NCI-H2107 (cell line): ENCODE data around the gene DIAPH3.

ENCODE experiments used
- DNase-seq: peaks from one replicate; lab custom pipeline; 2025; lab: John Stamatoyannopoulos, UW

The DIAPH3 gene

DNA sequence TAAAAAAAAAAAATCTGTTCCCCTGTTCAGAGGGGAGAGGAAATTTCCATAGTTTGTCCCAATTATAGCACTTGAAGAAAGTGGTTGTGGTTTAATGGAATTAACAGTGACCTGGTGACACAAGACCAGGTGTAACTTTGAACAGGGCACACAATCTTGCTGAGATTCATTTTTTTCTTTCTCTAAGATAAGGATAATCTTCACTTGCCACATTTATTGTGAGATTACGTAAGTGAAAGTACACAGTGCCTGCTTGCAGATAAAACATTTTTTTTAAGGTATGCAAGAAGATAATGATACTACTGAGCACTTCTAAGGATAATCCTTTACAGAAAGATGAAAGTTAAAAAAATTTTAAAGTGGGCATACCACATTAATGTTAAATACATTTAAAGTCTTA lies 448.1 kb downstream of the DIAPH3 start:
- no peak for DNase-seq

DNA sequence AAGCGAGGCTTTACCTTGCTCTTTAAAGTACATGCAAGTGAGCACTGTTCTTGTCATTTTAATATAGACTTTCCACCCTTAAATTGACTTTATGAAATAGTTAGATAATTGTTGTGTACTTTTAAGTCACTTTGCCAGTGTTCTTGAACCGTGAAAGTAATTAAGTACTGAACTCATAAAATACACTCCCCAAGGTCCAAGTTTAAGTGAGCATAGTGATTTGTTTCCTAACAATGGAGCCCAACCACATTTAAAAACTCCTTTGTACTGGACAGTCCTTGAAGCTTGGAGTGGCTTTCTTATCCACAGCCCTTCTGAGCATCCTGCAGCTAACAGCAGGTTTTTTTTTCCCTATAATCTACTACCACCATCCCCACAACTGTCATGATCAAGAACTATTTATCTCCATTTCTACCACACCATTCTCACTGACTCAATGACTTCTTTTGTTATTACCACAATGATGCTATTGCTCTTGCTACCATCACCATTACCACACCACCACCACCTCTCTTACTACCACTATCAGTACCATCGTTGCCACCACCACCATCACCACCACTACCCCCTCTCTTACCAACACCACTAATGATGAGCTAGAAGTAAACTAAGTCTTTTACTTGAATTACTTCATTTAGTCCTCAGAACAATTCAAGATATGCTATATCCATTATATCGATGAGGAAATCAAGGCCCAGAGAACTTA lies 452.6 kb downstream of the DIAPH3 start:
- no peak for DNase-seq

DNA sequence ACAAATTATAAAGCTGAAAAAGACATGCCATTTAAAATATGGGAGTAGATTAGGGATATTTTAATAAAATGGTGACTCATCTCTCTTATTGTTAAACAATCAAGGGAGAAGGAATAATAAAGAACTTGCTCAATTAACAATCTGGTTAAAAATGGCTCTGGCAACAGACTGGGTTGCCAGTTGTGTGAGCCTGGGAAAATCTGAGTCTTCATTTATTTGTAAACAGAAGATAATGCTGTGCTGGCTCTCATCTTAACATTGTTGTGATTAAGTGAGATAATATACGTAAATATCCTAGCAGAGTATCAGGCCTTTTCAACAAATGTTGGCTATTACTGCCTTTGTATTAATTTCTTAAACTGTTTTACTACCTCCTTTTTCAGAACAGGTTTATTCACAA lies 453.3 kb downstream of the DIAPH3 start:
- no peak for DNase-seq

DNA sequence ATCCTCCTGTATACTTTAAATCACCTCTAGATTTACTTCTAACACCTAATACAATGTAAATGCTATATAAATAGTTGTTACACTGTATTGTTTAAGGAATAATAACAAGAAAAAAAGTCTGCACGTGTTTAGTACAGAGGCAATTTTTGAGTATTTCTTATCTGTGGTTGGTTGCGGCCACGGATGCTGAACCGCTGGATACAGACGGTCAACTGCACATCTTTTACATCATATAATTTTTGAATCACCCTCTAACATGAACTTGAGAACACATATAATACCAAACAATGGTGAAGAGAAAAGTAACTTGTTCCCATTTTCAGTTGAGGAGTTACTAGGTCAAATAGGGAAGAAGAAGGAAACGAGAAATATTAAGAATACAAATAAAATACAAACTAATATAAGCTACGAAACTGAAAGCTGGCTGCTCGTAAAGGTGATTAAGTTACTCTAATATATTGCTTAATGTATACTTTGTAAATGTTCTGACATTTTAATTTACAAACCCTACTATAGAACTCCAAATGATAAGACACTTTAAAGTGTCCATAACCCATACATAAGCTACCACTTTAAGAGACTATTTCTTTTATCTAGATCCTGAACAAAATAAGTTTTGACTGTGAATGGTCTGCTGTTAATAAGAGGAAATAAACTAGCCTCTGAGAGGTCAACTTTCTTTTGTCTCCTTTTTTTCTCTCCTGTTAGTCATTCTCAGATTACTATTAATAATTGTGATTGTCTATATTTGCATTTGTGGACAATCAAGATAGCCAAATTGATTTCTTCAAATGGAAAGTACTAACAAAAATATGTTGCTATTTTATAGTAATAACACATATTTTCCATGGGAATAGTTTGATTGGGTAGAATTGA lies 457.4 kb downstream of the DIAPH3 start:
- no peak for DNase-seq

DNA sequence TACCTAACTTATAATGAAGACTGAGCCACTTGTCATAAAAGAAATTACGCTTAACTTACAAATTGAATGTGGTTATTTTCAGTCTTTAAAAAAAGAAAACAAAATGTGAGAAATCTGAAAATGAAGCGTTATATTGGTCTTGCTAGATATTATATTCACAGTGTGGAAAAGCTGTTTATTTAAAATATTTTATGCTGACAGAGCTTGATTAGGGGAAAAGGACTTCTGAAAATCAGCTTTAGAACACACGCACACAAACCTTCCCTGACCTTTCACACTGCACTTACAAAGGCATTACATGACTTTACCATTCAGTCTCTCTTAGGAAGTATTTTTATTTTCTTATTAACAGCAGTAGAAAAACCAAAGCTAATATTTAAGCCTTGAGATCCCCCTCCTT lies 461.5 kb downstream of the DIAPH3 start:
- no peak for DNase-seq

DNA sequence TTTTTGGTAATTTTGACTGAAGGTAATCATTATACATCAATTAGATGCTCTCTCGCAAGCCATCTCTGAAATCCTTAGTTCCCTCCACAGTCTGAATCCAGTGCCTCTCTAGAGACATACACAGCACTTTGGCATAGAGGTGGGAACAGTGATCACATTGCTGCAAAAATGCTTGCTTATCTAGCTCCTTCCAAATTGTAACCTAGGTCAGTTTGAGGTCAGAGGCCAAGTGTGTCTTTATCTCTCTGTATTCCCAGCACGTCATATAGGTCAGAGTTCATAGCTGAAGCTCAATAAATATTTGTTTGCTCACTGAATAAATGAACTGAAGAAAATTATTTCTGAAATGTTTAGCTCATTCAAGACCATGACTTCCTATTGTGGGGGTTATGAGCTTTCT lies 462.5 kb downstream of the DIAPH3 start:
- no peak for DNase-seq

DNA sequence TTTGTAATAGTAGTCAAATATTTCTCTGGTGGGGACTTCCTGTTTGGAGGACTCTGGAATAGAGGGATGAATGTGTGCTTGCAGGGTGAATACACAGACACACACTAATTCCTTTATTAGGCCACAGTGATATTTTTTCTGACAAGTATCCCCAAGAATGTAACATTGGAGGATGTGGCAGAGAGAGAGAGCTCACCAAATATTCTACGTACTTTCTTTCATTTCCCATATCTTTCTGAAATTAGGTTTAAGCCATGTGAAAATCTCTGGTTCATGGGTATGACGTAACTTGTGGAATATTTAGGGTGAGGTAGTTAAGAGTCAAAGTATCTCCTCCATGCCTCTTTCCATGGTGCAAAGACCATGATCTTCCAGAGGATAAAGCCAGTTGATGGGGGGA lies 463.4 kb downstream of the DIAPH3 start:
- no peak for DNase-seq

DNA sequence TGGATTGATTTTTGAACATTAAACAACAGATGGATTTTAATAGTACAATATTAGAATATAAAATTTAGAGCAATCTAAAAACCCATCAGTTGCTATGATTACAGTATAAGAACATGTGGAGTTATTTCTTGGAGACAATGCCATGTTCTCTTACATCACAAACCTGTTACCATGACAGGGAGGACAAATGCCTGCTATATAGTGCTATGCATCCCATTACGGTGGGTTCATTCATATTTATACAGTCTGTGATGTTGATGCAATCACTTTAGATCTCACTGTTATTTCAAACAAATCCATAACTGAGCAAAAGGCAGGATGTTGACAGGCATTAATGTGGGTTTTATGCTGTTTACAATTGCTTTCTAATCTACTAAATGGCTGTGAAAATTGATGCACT lies 467.5 kb downstream of the DIAPH3 start:
- no peak for DNase-seq

DNA sequence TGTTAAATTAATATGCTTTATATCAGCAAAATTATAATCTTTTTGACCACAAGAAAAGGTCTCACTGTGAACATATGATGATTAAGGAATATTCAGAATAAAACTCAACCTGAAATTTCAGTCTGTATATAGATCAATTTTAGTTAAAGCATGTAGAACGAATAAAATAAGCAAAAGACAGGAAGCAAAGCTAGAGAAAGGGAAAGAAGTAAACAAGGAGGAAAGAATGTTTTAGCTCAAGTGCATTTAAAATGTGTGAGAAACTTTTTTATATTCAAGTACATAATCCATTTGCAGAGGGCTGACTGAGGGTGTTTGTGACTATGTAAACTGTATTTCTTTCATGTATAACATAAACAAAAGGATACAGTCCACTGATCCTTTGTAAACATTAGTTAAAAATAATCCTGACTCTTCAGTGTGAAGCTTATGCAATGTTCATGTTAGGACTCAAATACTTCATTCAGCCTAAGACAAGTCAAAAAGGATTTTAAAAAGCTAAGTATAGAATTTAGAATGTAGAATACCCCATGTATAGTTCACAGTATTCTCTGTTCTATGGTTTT lies 472.1 kb downstream of the DIAPH3 start:
- no peak for DNase-seq

DNA sequence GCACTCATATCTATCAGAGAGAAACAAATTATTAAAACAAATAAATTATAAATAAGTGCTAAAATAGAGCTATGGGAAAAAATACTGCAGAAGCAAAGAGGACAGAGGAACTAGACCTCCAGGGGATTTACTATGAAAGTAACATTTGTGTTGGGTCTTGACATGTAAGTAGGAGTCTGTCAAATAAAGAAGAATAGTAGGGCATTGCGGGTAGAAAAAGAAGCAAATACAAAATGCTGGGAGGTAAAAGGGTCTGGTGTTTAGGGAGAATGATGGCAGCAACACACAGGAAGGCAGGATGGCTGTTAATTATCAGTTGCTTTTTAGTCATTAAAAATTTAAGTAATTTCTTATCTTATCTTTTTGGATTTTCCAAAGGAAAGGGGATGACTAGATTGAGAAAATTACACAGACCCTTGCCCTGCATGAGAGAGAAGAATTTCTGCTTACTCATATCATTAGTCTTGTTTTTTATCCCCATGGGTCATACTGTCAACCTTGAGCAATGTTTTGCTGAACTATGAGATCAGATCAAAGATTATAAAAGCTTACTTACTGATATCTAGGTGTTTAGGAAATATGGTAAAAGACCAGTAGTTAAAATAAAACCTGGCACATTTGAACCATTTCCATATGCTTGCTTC lies 472.7 kb downstream of the DIAPH3 start:
- DNase-seq, result no peak

DNA sequence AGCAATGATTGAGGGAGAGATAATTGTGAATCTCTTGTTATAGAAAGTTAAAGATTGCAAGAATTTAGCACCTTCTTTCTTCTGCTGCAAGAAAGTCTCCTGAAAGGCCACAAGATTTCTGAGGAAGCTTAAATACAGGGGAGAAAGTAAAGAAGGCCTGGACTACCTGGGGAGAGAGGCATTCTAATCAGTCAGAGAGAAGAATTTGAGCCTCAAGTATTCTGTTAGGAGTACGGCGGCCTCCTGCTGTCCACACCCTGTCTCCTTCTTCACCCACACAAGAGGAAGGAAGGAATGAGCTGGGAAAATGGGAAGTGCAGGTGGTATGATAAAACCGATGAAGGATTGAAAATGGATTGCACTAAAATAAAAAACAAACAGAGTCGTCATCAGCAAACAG lies 474.7 kb downstream of the DIAPH3 start:
- no peak for DNase-seq

DNA sequence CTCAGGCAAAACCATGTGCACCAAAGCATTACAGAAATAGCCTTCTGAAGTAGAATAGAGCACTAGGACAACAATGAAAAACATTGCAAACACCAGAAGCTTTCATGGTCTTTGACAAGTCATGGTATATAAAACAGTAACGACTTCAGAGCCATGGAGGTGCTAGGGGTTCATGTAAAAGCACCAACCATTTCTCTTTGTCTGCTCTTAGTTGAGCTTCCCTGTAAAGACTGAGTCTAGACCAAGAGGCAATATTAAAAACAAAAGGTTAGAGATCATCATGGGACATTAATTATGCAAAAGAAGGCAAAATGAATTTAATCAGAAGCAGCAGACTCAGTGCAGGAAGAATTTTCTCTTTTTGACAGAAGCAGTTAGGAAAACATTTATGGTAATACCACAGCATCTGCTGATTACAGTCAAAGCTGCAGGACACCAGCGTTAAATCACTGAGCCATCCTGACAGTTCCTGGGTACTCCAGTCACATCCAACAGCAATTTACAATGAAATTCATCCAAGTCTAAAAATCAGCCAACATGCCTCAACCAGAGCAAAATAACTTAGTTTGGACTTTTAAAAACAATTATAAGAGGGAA lies 476.8 kb downstream of the DIAPH3 start:
- no peak for DNase-seq

DNA sequence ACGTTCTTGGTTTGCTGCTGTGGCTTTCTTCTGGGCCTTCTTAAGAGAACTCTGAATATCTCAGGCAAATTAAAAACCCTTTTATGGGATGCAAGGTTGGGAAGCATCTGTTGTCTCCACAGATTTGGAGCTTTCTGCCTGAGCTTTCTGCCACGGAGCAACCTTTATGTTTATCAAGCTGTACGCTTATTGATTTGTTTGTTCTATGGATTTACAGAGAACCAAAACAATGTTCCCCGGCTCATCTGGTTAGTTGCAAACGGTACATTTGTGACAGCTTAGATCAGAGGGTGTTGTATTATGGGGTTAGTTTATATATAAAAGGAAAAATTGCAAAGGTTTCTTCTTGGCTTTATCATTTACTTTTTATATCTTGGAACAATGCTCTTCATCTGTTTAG lies 479.6 kb downstream of the DIAPH3 start:
- DNase-seq, result no peak

DNA sequence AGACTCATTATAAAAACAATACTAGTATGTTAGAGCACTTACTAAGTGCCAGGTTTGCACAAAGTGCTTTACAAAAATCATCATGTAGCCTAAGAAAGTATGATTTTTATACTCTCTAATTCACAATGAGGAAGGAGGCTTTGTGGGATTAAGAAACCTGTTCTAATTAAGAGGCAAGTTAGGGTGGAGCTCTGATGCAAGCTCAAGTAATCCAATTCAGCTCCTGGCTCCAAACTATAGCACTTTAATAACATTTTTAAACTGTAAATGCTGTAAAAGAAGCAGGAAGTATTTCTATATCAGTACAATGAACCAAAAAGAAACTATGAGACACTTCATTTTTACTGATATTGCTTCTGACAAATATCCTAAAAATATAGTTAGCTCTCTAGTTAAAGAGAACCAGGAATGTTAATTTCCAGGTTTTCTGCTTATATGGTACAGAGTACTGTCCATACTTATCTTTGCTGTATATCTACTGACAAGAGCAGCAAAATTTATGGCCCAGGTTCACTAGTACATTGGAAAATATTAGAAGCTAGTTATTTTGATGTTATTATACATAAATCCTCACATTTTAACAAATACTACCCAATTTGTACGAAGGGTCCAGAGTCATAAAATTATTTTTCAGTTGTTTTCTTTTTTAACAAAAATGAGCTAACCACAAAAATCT lies 482.0 kb downstream of the DIAPH3 start:
- no peak for DNase-seq

DNA sequence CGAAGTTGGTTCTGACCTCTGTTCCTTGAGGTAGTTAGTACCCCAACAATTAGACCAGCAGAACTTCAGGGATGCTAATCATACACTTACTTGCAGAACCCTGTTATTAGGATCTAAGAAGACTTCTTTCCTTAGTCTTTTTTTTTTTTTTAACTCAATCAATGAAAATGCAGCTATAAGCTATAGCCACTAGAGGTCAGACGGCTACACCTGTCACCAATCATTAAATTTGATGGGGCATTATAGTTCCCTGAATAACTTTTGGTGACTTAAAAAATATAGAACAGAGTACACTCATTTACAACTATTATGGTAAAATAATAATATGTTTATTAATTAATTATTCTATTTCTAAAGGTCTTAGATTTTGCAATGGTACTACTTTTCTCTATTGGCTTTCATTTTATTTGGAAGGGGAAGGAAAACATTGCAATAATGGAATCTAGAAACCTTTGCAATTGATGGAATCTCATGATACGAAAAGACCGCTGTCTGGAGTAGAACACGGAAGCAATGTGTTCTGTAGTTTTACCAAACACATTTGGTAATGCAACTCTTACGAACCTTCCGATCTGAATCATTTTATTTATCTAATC lies 483.2 kb downstream of the DIAPH3 start:
- no peak for DNase-seq

DNA sequence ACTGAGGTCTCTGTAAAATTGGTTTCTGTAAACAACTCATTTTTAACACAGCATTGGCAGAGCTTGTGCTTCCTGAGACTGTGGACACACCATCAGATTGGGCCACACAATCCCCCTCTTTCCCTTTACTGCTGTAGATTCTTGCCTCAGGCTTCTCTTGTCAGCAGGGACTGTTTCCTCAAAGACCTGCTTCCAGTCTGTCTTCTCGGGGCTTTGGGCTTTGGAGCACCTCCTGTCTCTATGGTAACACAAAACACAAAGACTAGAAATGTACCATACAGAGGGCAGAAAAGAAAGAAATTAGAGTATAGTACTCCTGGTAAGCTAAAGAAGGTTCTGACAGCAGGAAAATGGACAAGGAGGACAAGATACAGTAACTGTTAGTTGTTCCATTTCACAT lies 484.5 kb downstream of the DIAPH3 start:
- no peak for DNase-seq

DNA sequence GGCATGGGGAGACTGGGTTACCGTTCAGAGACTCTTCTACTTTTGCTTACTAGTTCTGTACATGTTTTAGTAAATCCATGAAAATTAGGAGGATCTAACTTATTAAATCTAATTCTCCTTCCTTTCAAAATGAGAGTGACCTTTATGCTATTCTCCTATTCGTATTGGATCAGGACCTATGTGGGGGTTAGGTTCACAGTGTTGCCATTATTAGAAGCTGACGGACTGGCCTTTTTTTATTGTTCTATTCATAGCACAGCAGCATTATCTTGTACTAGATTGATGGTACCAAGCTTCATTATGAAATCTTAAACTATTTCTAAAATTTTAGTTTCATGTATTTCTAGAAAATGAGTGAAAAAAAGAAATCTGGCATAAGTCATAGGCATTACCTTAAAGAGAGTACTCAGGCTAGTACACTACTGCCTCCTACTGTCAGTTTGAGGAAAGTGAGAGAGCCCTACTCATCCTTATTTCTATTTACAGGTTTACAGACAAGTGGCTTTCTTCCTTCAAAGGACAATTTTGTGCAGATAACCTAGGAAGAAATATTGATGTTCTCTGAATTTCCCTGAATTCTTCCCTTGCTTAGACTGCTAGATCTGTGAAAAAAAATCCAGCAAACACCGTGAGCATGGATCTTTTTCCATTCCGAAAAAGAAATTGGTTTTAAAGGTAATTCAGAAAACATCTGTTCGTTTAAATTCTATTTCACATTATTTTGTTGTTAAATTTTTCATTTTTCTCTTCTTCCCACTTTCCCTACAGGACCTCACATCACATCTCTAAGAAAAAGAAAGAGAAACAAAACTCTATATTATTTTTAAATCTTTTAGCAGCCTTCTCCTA lies 485.5 kb downstream of the DIAPH3 start:
- peak; percentile 29 for DNase-seq

DNA sequence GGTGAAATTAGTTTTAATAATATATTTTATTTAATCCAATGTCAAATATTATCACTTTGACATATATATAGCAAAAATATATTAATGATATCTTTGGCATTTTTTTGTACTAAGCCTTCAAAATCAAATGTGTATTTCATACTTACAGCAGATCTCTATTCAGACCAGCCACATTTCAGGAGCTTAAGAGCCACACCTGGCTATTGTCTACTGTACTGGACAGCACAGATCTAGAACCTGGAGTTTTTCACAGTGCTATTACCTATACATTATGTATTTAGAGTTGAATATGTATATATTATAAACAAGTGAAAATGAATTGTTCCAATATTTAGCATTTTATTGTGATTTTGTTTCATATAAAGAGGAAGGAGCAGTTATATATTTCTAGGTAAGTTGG lies 486.3 kb downstream of the DIAPH3 start:
- no peak for DNase-seq

DNA sequence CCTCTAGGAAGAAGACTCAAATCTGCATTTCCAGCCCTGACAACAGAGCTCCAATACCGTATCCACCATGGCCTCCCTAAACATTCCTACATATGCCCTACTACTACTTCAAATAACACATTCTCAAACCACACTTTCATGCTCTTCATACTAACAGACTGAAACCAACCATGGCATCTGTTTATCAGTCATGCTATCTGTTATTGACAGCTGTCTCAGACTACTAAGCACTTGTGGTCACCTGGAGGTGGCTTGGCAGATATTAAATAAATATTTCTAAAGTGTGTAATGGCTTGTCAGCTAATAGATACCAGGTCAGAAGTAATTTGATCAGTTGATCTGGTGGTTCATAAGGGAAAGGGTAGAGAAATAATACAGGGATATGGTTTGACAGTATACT lies 489.1 kb downstream of the DIAPH3 start:
- no peak for DNase-seq

DNA sequence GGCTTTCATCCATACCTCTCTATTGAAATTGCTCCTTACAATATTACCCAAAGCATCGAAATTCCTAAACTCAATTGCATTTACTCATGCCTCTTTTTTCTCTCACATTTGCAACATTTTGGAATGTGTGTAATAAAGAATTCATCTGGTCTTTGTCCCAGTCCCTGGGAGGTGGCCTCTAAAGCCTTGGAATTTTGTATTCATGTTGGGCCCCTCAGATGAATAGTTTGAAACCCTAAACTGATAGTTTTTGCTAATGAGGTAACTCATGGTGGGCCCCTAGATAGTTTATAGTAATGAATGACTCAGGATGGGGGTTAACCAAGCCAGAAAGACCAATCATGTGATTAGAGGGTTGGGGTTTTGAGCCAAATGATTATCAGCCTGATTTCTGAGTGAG lies 490.4 kb downstream of the DIAPH3 start:
- no peak for DNase-seq
